Suppressor macrophage treated with lipopolysaccharide for 1 hour (primary cell): ENCODE results near the gene EMID1.
"Not testable (repeated sequence)": the region's sequence is repeated elsewhere in the genome, so short reads cannot be mapped to it uniquely, and the experiment has no call there.

Experiments
- DNase-seq, 3 donors: peaks; one replicate each; pipeline ENCODE4 v3.0.0-alpha.2; 2020 to 2022

Gene EMID1

DNA sequence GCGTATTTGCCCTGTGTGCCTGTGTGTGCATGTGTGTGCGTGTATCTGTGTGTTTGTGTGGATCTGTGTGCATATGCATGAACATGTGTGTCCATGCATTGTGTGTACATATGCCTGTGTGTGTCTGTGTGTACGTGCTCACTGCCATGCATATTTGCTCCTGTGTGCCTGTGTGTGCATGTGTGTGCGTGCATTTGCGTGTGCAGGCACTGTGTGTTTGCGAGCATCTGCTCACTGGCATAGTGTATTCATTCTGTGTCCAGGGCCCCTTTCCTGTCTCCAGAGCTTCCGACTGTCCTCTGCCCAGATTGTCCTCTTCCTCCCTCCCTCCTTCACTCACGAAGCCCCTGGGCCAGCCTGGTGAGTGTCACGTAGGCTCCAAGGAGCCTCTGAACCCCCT is 5.8 kb downstream of the EMID1 start:
- DNase-seq: no peak

- no peak for DNase-seq
Observed at GRCh38 chr22:29212743-29213142, 7.0 kb downstream of the EMID1 start.

DNA sequence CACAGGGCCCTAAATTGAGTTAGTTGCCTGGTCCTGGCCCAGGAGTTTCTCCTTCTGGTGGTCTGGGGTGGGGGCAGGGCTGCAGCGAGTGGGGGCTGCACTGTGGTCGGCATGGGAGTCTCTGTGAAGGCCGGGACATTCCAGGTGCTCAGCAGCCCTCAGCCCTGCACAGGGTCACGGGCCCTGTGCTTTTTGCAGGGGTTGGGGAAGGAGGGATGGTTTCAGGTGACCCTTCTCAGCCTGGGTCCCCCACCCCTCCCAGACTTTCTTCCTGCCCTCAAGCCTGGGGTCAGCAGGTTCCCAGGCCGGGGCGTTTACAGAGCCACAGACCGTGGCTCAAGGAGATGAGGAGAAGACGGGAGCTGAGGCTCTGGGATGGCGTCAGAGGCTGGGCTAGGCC is 7.8 kb downstream of the EMID1 start:
- DNase-seq: no peak

- no peak for DNase-seq
Observed at GRCh38 chr22:29214232-29214631, 8.5 kb downstream of the EMID1 start.

GRCh38 chr22:29215012-29215860 is 9.5 kb downstream of the EMID1 start:
- no peak for DNase-seq

DNA sequence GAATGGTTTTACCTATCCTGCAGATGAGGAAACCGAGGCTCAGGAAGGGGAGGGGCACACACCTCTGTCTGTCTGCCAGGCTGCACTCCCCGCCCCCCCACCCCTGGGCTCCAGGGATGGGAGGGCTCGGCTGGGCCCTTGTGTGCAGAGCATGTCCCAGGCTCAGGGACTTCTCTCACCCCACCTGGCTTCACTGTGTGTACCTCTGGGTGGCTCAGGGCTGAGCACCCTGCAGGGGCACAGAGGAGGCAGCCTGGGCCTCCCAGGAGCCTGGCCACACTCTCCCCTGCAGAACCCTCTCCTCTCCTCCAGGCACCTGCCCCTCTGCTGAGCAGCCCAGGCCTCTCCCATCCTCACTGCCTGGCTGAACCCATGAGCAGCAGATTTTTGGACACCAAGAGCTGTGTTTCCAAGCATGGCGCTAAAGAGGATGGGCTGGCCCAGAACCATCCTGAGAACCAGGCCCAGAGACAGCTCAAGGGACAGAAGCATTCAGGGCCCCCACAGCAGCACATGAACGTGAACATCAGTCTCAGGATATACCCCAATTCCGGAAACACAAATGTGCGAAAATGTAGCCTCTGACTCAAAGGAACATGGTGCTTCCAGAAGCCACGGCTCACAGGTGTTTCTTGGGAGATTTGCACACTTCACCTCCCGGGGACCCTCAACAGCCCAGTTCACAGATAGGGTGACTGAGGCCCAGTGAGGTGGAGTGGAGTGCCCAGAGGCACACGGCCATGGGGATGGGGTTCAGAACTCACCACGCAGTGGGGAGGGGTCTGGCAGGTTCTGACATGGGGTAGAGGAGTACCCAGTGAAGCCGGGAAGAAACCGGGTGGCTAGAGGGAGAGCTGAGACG is 10.5 kb downstream of the EMID1 start:
- DNase-seq: no peak

DNA sequence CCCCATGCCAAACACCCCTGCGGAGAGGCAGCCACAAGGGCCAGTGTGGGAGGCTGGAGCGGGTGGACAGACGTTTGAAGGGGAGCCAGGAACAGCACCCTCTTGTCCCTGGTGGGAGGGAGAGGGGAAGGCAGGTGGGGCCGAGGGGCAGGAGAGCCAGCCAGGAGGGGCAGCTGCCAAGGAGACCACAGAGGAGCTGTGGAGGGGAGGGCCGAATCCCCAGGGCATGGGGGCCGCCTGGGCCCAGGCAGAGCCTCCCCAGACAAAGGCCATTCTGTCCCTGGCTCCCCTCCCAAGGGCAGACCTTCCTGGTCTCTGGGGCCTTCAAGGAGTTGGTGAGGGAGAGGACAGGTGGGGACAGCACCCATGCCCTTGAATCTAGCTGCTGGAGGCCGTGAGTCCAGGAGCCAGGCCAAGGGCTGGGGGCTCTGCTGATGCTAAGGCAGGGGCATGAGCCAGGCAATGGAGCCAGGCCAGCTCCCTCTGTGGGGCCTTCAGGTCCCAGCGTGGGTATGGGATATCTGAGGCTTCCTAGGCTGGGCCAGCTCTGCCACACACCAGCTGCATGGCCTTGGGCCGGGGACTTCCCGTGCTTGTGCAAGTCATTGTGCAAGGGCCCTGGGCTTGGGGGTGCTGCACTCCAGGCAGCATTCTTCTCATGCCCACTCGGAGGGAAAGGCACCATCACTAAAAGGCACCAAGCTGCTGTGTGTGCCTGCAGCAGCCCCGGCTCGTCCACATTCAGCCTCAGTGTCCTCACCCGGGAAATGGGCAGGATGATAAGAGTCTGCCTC is 11.4 kb downstream of the EMID1 start:
- DNase-seq: peak; percentile 87 to 93 (median 87)

DNA sequence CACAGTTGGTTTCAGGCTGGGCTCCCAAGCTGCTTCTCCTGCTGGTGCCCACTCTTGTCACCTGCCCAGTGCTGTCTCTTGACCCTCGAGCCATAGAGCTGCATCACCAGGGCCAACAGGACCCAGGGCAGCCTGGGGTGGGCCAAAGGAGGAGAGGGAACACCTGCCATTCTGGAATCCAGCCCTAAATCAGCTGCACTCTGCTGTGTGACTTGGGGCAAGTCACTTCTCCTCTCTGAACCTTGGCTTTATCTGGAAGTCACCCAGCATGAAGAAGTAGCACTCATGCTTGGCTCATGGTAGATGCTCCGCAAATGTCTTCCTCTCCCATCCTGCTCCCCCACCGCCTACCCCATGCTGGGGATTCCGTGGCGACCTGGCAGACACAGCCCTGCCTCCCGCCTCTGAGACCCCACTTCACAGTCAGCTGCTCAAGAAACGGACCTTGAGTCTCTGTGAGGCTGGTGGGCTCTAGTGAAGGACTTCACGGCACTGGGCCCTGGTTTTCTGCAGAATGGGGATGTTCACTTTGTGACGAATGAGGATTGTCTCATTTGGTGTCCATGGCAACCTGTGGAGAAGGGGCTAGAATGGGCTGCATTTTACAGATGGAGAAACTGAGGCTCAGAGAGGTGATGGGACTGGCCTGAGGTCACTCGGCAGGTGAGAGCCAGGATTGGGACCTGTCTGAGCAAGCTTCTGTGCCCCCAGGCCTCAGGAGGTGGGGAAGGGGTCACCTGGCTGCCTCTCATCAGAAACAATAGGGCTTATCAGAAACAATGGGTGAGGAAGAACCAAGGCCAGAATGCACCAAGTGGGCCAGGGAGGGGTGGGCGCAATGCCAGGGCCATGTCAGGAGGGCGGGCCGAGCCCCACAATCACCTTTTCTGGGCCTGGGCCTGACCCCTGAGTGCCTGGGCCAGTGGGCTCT is 12.4 kb downstream of the EMID1 start:
- no peak for DNase-seq

- DNase-seq: no peak
Observed at GRCh38 chr22:29218758-29219408, 13.2 kb downstream of the EMID1 start.

- DNase-seq: not testable (repeated sequence)
Observed at GRCh38 chr22:29219409-29219782, 13.7 kb downstream of the EMID1 start.

DNA sequence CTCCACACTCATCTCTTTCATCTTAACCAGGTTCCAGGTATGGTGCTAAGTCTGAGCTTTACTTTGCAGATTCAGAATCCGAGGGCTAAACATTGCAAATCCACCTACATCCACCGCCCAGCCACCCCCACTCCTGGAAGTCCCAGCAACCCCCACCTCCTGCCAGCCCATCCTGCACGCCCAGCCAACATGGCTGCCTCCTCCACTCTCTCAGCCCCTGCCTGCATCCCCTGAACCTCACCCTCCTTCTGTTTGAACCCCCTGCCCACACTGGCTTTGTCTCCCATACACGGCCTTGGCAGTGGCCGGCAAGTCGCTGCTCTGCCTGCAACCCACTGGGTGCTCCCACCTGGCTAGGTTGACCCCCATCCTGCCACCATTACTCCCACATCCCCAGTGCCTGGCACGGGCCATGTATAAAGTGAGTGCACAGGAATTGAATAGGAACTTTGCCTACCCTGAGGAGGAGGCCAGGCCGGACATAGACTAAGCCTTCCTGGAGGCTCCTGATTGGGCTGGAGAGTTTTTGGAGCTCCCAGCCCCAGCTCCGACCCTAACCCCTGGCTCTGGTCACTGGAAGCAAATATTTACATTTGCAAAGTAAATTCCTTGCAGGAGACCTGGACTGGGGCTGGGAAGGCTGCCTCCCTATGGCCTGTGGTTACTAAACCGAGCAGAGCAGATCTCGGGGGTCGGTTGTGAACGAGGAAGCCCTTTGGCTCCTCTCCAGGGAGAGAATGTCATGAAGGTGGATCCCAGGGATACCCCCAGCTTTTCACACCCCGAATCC is 14.4 kb downstream of the EMID1 start:
- DNase-seq: no peak

GRCh38 chr22:29224121-29224858 is 18.6 kb downstream of the EMID1 start:
- DNase-seq: no peak

DNA sequence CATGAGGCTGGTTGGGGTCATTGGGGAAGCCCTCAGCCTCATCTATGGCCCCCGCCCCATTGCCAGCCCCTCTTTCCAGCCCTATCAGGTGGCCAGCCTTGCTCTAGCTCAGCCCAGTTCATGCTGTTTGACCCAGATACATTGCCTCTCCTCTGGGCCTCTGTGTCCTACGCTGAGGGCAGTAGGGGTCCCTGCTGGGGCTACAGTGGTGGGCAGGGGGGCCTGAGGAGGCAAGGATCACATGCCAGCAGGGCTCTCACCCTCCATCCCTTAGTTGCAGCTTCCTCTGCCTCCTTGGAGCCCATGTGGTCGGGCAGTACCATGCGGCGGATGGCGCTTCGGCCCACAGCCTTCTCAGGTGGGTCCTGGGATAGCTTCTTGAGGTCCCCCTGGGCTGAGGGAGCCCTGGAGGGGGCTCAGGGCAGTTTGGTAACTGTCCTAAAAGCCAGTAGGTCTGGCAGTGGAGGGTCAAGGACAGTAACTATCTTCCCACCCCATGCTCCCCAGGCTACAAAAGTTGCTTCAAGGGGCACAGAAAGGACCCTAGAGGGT is 19.2 kb downstream of the EMID1 start:
- DNase-seq: no peak

DNA sequence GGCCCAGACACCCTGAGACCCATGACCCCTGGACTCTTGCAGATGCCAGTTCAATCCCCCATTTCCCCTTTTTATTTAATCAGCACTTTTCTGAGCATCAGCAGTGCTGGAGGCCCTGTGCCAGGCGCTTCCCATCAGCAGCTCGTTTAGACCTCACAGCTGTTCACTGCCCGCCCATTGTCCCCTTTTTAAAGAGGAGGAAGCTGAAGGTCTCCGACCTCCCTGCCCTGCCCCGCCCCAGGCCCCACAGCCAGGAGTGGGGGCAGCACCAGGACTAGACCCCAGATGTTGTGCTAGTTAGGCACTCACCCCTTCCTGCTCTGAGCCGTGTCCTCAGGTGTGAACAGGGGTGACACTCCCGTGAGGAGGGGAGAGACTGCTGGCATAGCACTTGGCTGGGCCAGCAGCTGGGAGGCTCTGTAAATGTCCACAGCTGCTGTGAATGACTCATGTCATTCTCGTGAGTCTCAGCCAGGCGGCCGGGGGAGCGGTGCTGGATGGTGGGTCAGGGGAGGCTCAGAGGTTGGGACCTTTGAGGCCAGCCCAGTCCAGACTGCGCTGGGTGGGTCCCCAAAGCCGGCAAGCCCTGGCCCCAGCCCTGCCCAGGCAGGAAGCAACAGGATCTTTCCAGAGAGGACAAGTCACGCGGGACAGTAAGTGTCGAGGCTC is 19.9 kb downstream of the EMID1 start:
- DNase-seq: peak in 2 of 3 donors; percentile 13 to 16

DNA sequence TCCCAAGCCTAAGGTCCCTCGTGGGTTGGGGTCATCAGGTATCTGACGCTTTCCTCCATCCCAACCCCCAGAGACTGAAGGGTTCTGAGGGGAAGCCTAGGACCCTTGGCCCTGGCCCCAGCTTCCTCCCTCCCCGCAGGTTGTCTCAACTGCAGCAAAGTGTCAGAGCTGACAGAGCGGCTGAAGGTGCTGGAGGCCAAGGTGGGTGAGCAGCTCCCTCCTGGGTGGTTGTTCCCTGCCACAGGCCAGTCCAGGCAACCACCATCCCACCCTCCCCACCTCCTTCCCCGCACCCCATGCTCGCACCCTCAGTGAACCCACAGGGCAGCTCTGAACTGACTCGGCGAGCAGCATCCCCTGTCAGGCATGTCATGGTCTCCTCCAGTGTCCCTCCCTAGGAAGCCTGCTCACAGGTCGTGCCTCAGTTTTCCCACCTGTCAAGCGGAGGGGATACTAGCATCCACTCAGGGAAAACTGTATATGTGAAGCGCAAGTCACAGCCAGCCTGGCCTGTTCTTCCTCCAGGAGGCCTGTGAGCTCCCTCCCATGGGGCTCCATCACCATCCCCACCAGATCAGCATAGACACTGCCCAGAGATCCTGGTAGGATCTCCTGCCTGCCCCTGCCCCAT is 20.8 kb downstream of the EMID1 start:
- DNase-seq: no peak

- DNase-seq: no peak
Observed at GRCh38 chr22:29230972-29231875, 25.5 kb downstream of the EMID1 start.
